ENCODE measurements around the gene NIN.

DNA sequence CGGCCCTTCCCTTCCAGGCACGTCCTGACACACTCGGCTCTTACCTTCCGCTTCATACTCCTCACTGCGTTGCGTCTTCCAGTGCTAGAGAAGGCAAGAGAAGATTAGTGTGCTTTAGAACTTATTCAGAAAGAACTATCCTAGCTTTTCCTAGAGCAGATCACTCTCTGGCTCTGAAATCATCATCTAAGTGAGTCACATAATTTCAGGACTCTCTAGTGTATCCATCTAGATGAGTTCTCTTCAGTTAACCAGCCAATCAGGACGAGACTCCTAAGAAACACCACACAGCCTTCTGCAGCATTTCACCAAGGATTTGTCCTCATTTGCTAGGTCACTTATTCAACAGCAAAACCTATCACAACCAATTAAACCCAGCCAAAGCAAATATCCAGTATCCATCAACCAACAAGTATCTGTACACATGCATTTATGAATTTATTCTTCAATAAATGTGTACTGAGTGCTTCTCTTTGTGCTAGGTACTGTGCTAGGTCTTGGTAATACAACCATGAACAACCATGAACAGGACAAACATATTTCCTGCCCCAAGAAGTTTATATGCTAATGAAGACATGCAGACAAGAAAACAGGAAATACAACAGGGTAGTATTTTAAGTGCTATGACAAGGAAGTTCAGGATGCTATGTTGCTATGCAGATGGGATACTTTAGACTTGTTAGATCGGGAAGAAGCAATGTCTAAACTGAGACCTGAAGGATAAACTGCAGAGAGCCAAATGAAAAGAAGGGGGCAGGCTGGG, 52.1 kb downstream of the NIN start:
- TF ChIP-seq POLR2A (IDR thresholded peaks at IDR 0.05; ENCODE audit: low read depth, low read length) (no peak), POLR2AphosphoS5 (IDR thresholded peaks at IDR 0.05; ENCODE audit: low read depth, low read length) (no peak), TAF1 (IDR thresholded peaks at IDR 0.05; ENCODE audit: borderline replicate concordance, low read depth, low read length) (no peak)
